GM18907 (cell line): Measurements from ENCODE around the gene PRR22.
"Not testable (repeated sequence)": the region's sequence is repeated elsewhere in the genome, so short reads cannot be mapped to it uniquely, and the experiment has no call there.

Source experiments
- ATAC-seq: cut with Tn5 transposase; IDR thresholded peaks from one replicate; pipeline ENCODE4 v1.9.1; 2021; ENCODE audit warnings: mild to moderate bottlenecking, moderate library complexity; ENCODE audit not compliant: unreplicated experiment

PRR22 gene

GRCh38 chr19:5762608-5763217 lies 21.8 kb downstream of the PRR22 start:
- no peak for ATAC-seq

GRCh38 chr19:5753743-5754142 lies 30.8 kb downstream of the PRR22 start:
- no peak for ATAC-seq

- ATAC-seq, result no peak
Observed at GRCh38 chr19:5751709-5752108, 32.8 kb downstream of the PRR22 start.

GRCh38 chr19:5749505-5749904 lies 35.0 kb downstream of the PRR22 start:
- ATAC-seq, result no peak

GRCh38 chr19:5748920-5749319 lies 35.6 kb downstream of the PRR22 start:
- not testable (repeated sequence) for ATAC-seq

- ATAC-seq, result not testable (repeated sequence)
Observed at GRCh38 chr19:5744999-5745398, 39.5 kb downstream of the PRR22 start.

- ATAC-seq, result no peak
Observed at GRCh38 chr19:5743630-5744029, 40.9 kb downstream of the PRR22 start.

- no peak for ATAC-seq
Observed at GRCh38 chr19:5742051-5742450, 42.5 kb downstream of the PRR22 start.

GRCh38 chr19:5738423-5738822 lies 46.1 kb downstream of the PRR22 start:
- no peak for ATAC-seq

- not testable (repeated sequence) for ATAC-seq
Observed at GRCh38 chr19:5733172-5733571, 51.4 kb downstream of the PRR22 start.
